GM18505 (cell line): ENCODE data around the gene GSC.
"Not testable (repeated sequence)": the region's sequence is repeated elsewhere in the genome, so short reads cannot be mapped to it uniquely, and the experiment has no call there.

Source experiments
- ATAC-seq: cut with Tn5 transposase; IDR thresholded peaks from one replicate; pipeline ENCODE4 v1.9.1; 2021; ENCODE audit not compliant: unreplicated experiment
- POLR2A ChIP-seq: IDR thresholded peaks from 4 replicates; pipeline ENCODE4 v1.6.1; 2011; ENCODE audit warnings: borderline replicate concordance; ENCODE audit not compliant: insufficient read depth, insufficient read length; ENCODE audit errors: extremely low read depth

Gene GSC

DNA sequence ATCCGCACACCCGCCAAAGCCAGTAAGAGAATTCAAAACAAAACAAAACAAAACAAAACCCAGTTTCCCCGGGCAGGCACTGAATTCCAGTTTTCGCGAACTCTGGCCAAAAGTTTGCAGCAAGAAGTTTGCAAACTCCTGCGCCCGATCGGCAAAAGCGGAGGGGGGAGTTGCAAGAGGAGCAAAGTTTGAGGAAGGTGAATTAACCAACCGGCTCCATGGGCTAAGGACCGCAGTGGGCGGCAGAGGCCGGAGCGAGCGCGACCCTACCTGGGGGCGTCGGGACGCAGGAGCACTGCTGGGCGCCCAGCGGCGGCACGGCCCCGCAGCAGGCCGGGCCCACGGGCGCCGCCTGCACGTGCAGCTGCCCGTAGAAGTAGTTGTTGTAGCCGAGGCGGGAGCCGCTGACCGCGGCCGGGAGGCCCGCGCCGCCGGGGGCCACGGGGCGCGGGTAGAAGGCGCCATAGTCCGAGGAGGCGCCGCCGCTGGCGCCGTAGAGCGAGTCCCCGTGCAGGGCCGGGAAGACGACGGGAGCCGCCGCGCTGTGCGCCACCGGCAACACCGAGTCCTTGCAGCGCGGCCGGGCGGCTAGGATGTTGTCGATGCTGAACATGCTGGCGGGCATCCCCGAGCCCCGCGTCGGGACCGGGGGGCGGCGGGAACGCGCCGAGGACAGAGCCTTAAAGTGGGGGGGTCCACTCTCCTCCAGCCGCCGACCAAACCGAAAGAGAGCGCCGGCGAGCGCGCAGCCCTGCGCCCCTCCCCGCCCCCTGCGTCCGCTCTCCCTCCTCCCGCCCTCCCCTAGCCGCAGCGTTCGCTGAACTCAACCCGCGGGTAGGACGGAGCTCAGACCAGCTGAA, at the start of gene GSC:
GSC (minus strand) TSS at position 723 of the 860 bp plus-strand sequence; CDS start at position 625, 98 bp downstream.
- no peak for ATAC-seq
- TF ChIP-seq POLR2A, result no peak

DNA sequence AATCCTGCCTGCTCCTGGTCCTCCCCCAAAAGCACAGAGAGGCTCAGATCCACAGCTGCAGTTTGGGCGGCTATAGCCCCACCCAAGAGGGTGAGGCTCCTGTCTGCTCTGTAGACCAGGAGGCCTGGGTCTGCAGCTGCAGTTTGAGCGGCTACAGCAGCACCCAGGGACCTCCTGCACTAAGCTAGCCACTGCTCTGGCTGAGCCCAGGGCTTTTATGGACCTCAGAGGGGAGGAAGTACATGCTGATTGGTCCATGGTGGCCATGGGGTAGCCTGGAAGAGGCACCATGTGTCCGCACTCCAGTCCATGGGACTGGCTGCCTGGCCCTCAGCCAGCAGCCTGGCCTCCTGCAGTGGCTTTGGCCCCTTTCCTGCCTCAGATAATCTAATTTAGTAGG, 49.6 kb upstream of the GSC start:
- TF ChIP-seq POLR2A, result no peak
- ATAC-seq, result no peak

DNA sequence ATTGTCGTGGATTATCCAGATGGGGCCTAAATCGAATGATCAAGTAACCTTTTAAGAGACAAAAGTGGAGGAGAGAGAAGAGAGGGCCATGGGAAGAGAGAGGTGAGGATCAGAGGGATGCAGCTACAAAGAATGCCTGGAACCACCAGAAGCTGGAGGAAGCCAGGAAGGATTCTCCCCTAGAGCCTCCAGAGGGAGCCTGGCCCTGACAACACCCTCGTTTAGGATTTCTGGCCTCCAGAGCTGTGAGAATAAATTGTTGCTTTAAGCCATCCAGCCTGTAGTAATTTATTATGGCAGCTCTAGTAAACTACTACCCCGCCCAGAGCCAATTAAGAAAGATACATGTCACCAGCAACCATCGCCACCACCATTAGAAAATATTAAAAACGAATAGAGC, 46.2 kb upstream of the GSC start:
- ATAC-seq, result no peak
- TF ChIP-seq POLR2A, result no peak

DNA sequence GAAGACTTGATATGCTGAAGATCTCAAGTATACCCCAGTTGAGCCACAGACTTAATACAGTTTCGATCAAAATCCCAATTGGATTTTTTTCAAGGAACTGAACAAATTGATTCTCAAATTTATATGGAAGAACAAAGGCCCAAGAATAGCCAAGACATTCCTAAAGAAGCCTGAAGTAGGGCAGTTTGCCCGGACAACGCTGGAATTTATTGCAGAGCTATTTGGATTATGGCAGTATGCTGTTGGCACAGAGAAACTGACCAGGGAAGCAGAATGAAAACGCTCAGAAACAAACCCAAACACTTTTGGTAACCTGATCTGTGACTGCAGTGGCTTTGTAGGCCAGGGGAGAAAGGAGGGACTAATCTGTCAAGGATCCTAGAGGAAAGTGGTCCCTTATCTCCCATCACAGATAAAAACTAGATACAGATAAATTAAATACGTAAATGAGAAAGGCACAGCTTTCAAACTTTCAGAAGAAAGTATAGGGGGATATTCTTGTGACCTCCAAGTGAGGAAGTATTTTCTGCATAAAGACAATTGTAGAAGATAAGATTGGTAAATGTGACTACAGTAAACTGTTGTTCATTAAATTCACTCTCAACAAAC, 35.9 kb upstream of the GSC start:
- TF ChIP-seq POLR2A, result no peak
- no peak for ATAC-seq

DNA sequence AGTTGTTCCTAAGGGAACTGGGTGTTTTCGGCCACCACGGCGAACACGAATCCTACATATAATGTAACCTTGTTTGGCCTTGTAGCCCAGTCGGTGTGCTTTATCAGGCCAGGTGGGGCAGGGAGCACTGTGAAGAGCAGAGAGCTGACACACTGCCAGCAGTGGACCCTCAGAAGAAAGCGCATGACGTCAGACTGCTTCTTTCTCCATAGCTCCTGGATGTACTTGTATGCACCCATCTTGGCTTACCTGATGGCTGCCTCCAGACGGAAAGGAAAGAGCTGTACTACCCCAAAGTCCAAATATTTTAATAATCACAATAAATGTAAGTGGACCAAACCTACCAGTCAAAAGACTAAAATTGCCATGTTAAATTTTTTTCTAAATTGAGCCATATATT, 31.3 kb upstream of the GSC start:
- TF ChIP-seq POLR2A, result no peak
- ATAC-seq, result no peak

DNA sequence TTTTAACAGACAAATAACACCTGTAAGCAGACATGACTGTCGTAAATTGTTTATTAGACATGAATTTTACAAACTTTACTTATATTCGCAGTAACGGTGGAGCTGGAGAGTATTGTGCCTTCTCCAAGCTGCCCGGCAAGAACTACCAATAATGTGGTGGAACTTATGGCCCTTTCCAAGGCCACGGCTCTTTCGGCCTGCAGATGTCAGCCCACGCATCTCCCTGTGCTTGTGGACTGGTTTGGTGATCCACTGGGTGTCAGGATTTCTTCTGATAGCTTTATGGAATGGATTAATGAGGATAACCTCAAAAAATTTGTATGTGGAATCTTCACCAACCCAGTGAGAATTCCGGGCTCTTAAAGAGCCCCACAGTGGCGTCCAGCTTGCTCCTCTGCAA, 30.9 kb upstream of the GSC start:
- not testable (repeated sequence) for ATAC-seq

DNA sequence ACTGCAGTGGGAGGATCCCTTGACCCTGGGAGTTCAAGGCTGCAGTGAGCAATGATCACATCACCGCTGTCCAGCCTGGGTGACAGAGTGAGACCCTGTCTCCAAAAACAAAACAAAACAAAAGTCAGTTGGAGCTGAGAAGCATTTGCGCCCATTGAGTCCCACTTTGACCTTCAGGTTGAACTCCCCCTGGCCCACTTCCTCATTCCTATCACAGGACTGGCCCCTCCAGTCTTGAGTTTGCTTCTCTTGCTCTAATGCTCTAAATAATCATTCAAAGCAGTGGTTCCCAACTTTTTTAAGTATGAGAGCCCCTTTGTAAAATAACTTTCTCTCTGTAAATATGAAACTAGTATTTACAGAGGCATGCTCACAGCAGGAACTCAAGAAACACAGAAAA, 28.0 kb upstream of the GSC start:
- no peak for TF ChIP-seq POLR2A
- ATAC-seq, result no peak

DNA sequence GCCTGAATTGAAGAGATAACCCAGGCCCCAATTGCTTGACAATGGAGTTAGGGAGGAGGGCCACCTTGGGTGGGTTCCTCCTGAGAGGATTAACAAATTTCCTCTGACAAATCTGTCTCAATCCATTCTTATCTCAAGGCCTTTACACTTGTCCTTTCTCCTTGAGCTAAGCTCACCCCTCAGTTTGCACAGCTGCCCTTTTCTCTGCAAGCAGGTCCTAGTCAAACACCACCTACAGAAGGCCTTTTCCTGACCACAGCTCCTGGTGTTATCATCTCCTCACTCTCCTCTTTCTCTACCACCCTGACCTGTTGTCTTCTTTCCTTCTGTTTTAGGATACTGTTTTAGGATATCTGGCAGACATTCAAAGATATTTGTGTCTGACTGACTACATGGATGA, 26.4 kb upstream of the GSC start:
- ATAC-seq, result no peak
- no peak for TF ChIP-seq POLR2A

DNA sequence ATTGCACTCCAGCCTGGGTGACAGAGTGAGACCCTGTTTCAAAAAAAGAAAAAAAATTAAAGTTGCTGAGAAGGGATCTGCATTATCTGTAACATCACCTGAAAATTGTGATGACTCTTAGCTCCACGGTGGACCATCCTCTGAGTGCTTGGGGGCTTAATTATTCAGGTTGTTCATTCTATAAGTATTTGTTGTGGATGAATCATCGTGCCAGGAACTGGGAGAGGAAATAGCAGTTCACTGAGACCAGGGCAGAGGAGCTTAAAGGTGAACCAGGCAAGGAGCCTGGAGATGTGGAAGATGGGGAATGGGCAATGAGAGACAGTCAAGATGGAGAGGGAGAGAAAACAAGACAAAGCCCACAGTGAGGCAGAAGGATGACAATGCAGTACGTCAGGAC, 25.5 kb upstream of the GSC start:
- ATAC-seq, result no peak
- TF ChIP-seq POLR2A, result no peak

DNA sequence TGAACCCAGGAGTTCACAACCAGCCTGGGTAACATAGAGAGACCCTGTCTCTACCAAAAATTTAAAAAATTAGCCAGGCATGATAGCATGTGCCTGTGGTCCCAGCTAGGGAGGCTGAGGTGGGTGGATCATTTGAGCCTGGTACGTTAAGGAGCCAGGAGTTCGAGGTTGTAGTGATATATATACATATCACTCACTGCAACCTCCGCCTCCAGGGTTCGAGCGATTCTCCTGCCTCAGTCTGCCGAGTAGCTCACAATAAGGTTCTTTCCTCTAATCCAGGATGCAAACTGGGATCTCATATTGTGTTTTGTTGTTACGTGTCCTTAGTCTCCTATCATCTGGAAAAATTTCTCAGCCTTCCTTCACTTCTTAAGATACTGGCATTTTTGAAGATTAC, 24.0 kb upstream of the GSC start:
- TF ChIP-seq POLR2A, result no peak
- ATAC-seq, result no peak

DNA sequence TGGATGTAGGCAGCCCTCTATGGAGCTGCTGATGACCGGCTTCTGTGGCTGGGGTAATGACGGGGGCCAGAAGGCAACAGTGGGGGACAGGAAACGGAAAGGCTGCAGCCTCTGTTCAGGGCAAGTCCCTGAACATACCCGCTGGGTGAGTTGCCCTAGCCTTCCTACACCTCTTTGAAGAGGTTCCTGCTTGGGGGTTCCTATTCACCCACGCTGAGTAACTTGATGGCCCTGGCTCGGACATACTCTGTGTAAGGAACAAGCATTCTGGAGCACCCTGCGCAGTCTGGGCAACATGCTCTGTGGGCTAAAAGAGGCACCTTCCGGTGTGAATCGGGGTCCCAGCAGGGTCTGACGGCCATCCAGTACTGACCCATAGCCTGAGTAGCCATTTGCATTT, 17.7 kb upstream of the GSC start:
- ATAC-seq, result no peak
- TF ChIP-seq POLR2A, result no peak

DNA sequence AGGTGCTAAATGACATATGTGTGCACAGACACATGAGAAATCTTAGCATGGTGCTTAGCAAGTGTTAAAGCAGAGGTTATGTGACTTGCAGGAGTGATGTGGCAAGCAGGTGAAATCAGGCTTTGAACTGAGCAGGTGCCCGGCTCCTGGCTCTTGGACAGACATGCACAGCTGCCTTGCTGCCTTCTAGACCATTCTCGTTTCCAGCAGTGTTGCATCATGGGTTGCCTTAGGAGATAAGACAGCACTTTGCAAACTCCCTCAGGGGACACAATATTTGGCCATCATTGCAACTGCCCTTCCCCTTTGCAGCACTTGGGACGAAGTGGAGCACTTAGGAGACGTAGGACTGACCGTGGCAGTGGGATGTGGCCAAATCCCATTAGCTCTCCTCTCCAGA, 17.2 kb upstream of the GSC start:
- no peak for TF ChIP-seq POLR2A
- ATAC-seq, result no peak

DNA sequence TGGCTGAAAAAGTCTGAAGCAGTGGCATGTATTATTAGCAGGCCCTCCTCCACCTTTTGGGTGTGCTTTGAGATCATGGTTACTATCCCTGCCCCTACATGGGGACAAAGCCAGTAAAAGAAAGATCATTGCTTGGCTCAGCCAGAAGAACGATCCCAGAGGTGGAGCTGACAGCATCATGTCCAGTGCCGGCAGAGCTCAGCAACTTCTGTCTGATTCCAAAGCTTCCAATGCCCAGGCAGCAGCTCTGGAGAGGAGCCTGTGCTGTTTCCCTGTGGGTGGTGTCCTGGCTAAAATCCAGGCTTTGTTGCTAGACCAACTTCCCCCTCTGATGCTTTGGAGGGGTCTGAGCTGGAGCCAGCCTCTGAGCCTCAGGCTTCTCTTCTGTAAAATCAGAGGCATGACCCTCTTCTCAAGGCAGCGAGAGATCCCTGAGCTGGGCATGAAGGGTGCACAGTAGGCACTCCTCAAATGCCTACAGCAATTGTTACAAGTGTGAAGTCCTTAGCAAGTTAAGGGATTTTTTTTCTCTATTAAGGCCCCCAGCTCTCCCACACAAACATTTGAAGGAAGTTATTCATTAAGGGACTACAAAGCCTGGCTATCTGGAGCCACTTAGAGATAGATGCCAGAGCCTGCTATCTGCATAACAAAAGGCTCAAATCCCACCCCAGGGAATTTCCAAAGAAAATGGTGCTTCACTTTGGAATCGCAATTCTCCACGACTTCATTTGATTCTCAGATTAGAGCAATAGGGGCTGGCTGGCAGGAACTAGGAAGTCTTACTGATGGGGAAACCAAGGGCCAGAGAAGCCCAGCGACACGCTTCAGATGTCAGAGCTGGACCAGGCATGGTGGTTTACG, 10.9 kb upstream of the GSC start:
- no peak for ATAC-seq
- no peak for TF ChIP-seq POLR2A
